GM12892 (cell line): ENCODE data around the gene SPATA25.

Source experiments
- POLR2A ChIP-seq: IDR thresholded peaks from 2 replicates; pipeline ENCODE4 v1.6.1; 2011; ENCODE audit warnings: low read depth, low read length, control low read depth
- POLR2AphosphoS5 ChIP-seq: IDR thresholded peaks from 2 replicates; pipeline ENCODE4 v1.6.1; 2011; ENCODE audit warnings: low read depth, low read length, control low read depth

- TF ChIP-seq POLR2A (no peak), POLR2AphosphoS5 (no peak)
These were observed 38.5 kb upstream of the SPATA25 start for GRCh38 chr20:45925821-45926506.
